H1 (cell line): Measurements from ENCODE around the gene LIG3. TPM values are rescaled to one million over a fixed set of nuclear protein-coding genes. Genes with fewer than 3 reads are reported as not detected.

Experiments used
- CTCF ChIA-PET: fragments of 300-600 bp; sonication (Branson Sonifier 250); formaldehyde crosslinking; loops from one replicate; lab custom pipeline; 2021; ENCODE audit not compliant: partially characterized antibody; lab: Charles Lee
- POLR2A ChIA-PET: fragments of 300-600 bp; sonication (Branson Sonifier 250); formaldehyde crosslinking; loops from one replicate; lab custom pipeline; 2021; ENCODE audit warnings: inconsistent platforms; ENCODE audit not compliant: partially characterized antibody; lab: Charles Lee
- DNase-seq, 2 experiments: peaks; one replicate each; pipeline versions ENCODE4 v3.0.0 to v3.0.0-alpha.2; 2010 to 2022; ENCODE audit warnings: low spot score in 2 of 2, low read depth in 1 of 2, mixed read lengths in 1 of 2
- FAIRE-seq: peaks from 2 replicates; lab custom pipeline; 2011; peaks lifted over from hg19 to GRCh38; lab: Jason Lieb, UNC
- H2AFZ ChIP-seq: 2 replicates; pipeline ENCODE4 v1.8.1; 2012; ENCODE audit warnings: low read length, inconsistent platforms
- H2AK5ac ChIP-seq: 2 replicates; pipeline ENCODE4 v1.6.1; 2013; ENCODE audit warnings: low read depth, low read length
- H2BK120ac ChIP-seq: replicated peaks from 2 replicates; pipeline ENCODE3; 2013; ENCODE audit warnings: low read depth, low read length, inconsistent platforms
- H2BK12ac ChIP-seq: 2 replicates; pipeline ENCODE4 v1.6.1; 2013; ENCODE audit warnings: low read depth, low read length
- H2BK15ac ChIP-seq: 2 replicates; pipeline ENCODE4 v1.6.1; 2013; ENCODE audit warnings: low read length
- H2BK20ac ChIP-seq: 2 replicates; pipeline ENCODE4 v1.6.1; 2013; ENCODE audit warnings: low read length
- H2BK5ac ChIP-seq: 2 replicates; pipeline ENCODE4 v1.6.1; 2013; ENCODE audit warnings: low read depth, low read length
- H3K14ac ChIP-seq: 2 replicates; pipeline ENCODE4 v1.6.1; 2013; ENCODE audit warnings: inconsistent platforms; ENCODE audit not compliant: insufficient read length
- H3K18ac ChIP-seq: 2 replicates; pipeline ENCODE4 v1.6.1; 2013; ENCODE audit warnings: low read length; ENCODE audit errors: extremely low read depth
- H3K23ac ChIP-seq: 2 replicates; pipeline ENCODE4 v1.6.1; 2013; ENCODE audit warnings: inconsistent platforms; ENCODE audit not compliant: insufficient read length
- H3K23me2 ChIP-seq: 2 replicates; pipeline ENCODE4 v1.6.1; 2013; ENCODE audit warnings: low read depth, low read length
- H3K27ac ChIP-seq: 2 replicates; pipeline ENCODE4 v1.6.1; 2011; ENCODE audit warnings: low read depth, low read length, inconsistent platforms
- H3K27me3 ChIP-seq, 4 experiments: replicated peaks in 1 of 4; 1 replicate in 1 of 4; 2 replicates in 3 of 4; pipeline versions ENCODE4 v1.6.1 to v1.8.1; 2011 to 2013; ENCODE audit warnings: low read length in 3 of 4, mild to moderate bottlenecking in 3 of 4, inconsistent platforms in 2 of 4, mixed read lengths in 2 of 4, moderate library complexity in 1 of 4; ENCODE audit not compliant: control insufficient read depth in 3 of 4, insufficient read depth in 3 of 4; ENCODE audit errors: extremely low read depth in 1 of 4
- H3K36me3 ChIP-seq, 4 experiments: 2 replicates each; pipeline versions ENCODE4 v1.6.1 to v1.8.1; 2011 to 2013; ENCODE audit warnings: mild to moderate bottlenecking in 4 of 4, low read length in 3 of 4, moderate library complexity in 2 of 4, control low read depth in 1 of 4, inconsistent platforms in 1 of 4; ENCODE audit not compliant: insufficient read depth in 4 of 4, control insufficient read depth in 2 of 4
- H3K4ac ChIP-seq: replicated peaks from 2 replicates; pipeline ENCODE3; 2013; ENCODE audit warnings: low read length, low read depth, mixed read lengths, inconsistent platforms; ENCODE audit not compliant: insufficient read length
- H3K4me1 ChIP-seq, 4 experiments: replicated peaks in 1 of 4; 1 replicate in 1 of 4; 2 replicates in 3 of 4; pipeline versions ENCODE4 v1.6.1 to v1.8.1; 2011 to 2013; ENCODE audit warnings: low read length in 3 of 4, inconsistent platforms in 2 of 4, mixed read lengths in 1 of 4; ENCODE audit not compliant: insufficient read depth in 4 of 4, control insufficient read depth in 3 of 4
- H3K4me2 ChIP-seq, 2 experiments: 2 replicates each; pipeline versions ENCODE4 v1.6.1 to v1.8.1; 2011 to 2013; ENCODE audit warnings: low read depth in 2 of 2, low read length in 2 of 2, control low read depth in 1 of 2, inconsistent platforms in 1 of 2, mild to moderate bottlenecking in 1 of 2; ENCODE audit not compliant: insufficient read depth in 1 of 2
- H3K4me3 ChIP-seq, 4 experiments: fragments of 200-600, 300-600 bp in 1 of 4; sonication (generic), shearing (Covaris generic), sonication (Bioruptor Twin) in 1 of 4; 2 replicates each; pipeline versions ENCODE4 v1.5.1 to v1.8.1; 2011 to 2016; ENCODE audit warnings: low read length in 4 of 4, low read depth in 3 of 4, control low read depth in 2 of 4, inconsistent platforms in 2 of 4, mild to moderate bottlenecking in 2 of 4, mixed read lengths in 1 of 4, moderate library complexity in 1 of 4; ENCODE audit not compliant: insufficient read depth in 2 of 4; ENCODE audit errors: extremely low read depth in 1 of 4
- H3K56ac ChIP-seq: replicated peaks from 2 replicates; pipeline ENCODE3; 2013; ENCODE audit warnings: low read depth, mild to moderate bottlenecking, mixed read lengths, low read length, inconsistent platforms; ENCODE audit not compliant: insufficient read length
- H3K79me1 ChIP-seq: 2 replicates; pipeline ENCODE4 v1.6.1; 2013; ENCODE audit warnings: low read depth, low read length, control low read depth
- H3K79me2 ChIP-seq, 2 experiments: 2 replicates each; pipeline versions ENCODE4 v1.6.1 to v1.8.1; 2012 to 2013; ENCODE audit warnings: low read length in 2 of 2, mild to moderate bottlenecking in 2 of 2, inconsistent platforms in 1 of 2; ENCODE audit not compliant: insufficient read depth in 2 of 2, control insufficient read depth in 1 of 2
- H3K9ac ChIP-seq, 4 experiments: replicated peaks in 1 of 4; 1 replicate in 1 of 4; 2 replicates in 3 of 4; pipeline versions ENCODE4 v1.6.1 to v1.8.1; 2011 to 2013; ENCODE audit warnings: low read depth in 3 of 4, low read length in 3 of 4, control low read depth in 2 of 4, mild to moderate bottlenecking in 2 of 4, moderate library complexity in 2 of 4, inconsistent platforms in 1 of 4; ENCODE audit errors: extremely low read depth in 1 of 4
- H3K9me3 ChIP-seq, 2 experiments: 2 replicates each; pipeline versions ENCODE4 v1.6.1 to v1.8.1; 2012 to 2013; ENCODE audit warnings: mild to moderate bottlenecking in 2 of 2, moderate library complexity in 2 of 2, control low read depth in 1 of 2, inconsistent platforms in 1 of 2, low read depth in 1 of 2, low read length in 1 of 2, mixed read lengths in 1 of 2; ENCODE audit not compliant: insufficient read depth in 2 of 2
- H4K20me1 ChIP-seq, 2 experiments: replicated peaks in 1 of 2; 2 replicates each; pipeline versions ENCODE3 to v1.8.1; 2011 to 2013; ENCODE audit warnings: inconsistent platforms in 2 of 2, low read length in 2 of 2, mild to moderate bottlenecking in 1 of 2; ENCODE audit not compliant: insufficient read depth in 2 of 2, control insufficient read depth in 1 of 2
- H4K5ac ChIP-seq: 2 replicates; pipeline ENCODE4 v1.6.1; 2013; ENCODE audit warnings: low read length, low read depth, mixed read lengths, inconsistent platforms; ENCODE audit not compliant: insufficient read length
- H4K8ac ChIP-seq: 2 replicates; pipeline ENCODE4 v1.8.0; 2013; ENCODE audit warnings: mild to moderate bottlenecking, moderate library complexity, low read length, inconsistent platforms; ENCODE audit not compliant: insufficient read depth; ENCODE audit errors: extremely low read depth
- H4K91ac ChIP-seq: replicated peaks from 2 replicates; pipeline ENCODE3; 2013; ENCODE audit warnings: low read length, mixed read lengths, inconsistent platforms; ENCODE audit not compliant: insufficient read length
- ASH2L ChIP-seq: fragments of 200-600, 300-600 bp; sonication (generic); IDR thresholded peaks from one replicate; pipeline ENCODE4 v1.7.1; 2017; ENCODE audit warnings: low read length
- BACH1 ChIP-seq: IDR thresholded peaks from 2 replicates; pipeline ENCODE4 v1.6.1; 2012; ENCODE audit warnings: low read length, improper control_type of control experiment
- CEBPB ChIP-seq: IDR thresholded peaks from 2 replicates; pipeline ENCODE4 v1.6.1; 2012; ENCODE audit warnings: low read depth, low read length
- CREB1 ChIP-seq: IDR thresholded peaks from 2 replicates; pipeline ENCODE4 v1.6.1; 2012; ENCODE audit warnings: inconsistent platforms
- EGR1 ChIP-seq: IDR thresholded peaks from 2 replicates; pipeline ENCODE4 v1.6.1; 2011; ENCODE audit warnings: low read depth, low read length, borderline replicate concordance
- EP300 ChIP-seq, 2 experiments: IDR thresholded peaks; 1 replicate in 1 of 2; 2 replicates in 1 of 2; pipeline ENCODE4 v1.6.1; 2011 to 2012; ENCODE audit warnings: low read depth in 2 of 2, low read length in 2 of 2, mild to moderate bottlenecking in 2 of 2, borderline replicate concordance in 1 of 2, inconsistent platforms in 1 of 2, moderate library complexity in 1 of 2
- GTF2F1 ChIP-seq: IDR thresholded peaks from 2 replicates; pipeline ENCODE4 v1.6.1; 2012; ENCODE audit warnings: low read depth, low read length, improper control_type of control experiment, borderline replicate concordance
- HDAC2 ChIP-seq, 2 experiments: fragments of 300-600 bp in 1 of 2; sonication (generic) in 1 of 2; IDR thresholded peaks; 2 replicates each; pipeline ENCODE4 v1.6.1; 2011 to 2012; ENCODE audit warnings: low read depth in 2 of 2, low read length in 2 of 2, mild to moderate bottlenecking in 2 of 2, moderate library complexity in 2 of 2, borderline replicate concordance in 1 of 2, inconsistent platforms in 1 of 2
- KDM5A ChIP-seq: fragments of 200-600 bp; IDR thresholded peaks from 2 replicates; pipeline ENCODE4 v1.7.1; 2012; ENCODE audit warnings: mild to moderate bottlenecking, low read length, inconsistent platforms, mixed read lengths
- RBBP5 ChIP-seq: IDR thresholded peaks from 2 replicates; pipeline ENCODE4 v1.7.1; 2012; ENCODE audit warnings: low read depth, mild to moderate bottlenecking, inconsistent platforms, low read length, moderate library complexity, borderline replicate concordance
- SIN3A ChIP-seq, 2 experiments: IDR thresholded peaks in 1 of 2; conservative IDR thresholded peaks in 1 of 2; 2 replicates each; pipeline ENCODE4 v1.6.1; 2011 to 2012; ENCODE audit warnings: low read length in 2 of 2, improper control_type of control experiment in 1 of 2, low read depth in 1 of 2, mild to moderate bottlenecking in 1 of 2
- WGBS, 2 experiments: shearing (Covaris generic) in 1 of 2; methylation state at CpG; one replicate each; pipeline versions ENCODE4 v1.1.6 to v1.1.7; 2013 to 2015; ENCODE audit warnings: low lambda C conversion rate in 2 of 2, mixed read lengths in 2 of 2, inconsistent platforms in 1 of 2, low coverage in 1 of 2, missing lambda C conversion rate in 1 of 2; ENCODE audit not compliant: insufficient replicate concordance in 2 of 2, insufficient coverage in 1 of 2, insufficient read length in 1 of 2; ENCODE audit errors: extremely low coverage in 1 of 2, missing lambda C conversion rate in 1 of 2; 5-methylcytosine and 5-hydroxymethylcytosine counted together
- polyA plus RNA-seq, 7 experiments: library from polyadenylated mRNA; depleted of rRNA in 3 of 7; stranded (reverse) in 5 of 7; unstranded in 2 of 7; fragments of >200 nt in 5 of 7; fragments of 200-250 nt in 2 of 7; gene quantifications; 1 replicate in 5 of 7; 2 replicates in 1 of 7; 4 replicates in 1 of 7; pipeline versions ENCODE4 v1.2.1 to v1.2.3, GENCODE V29; 2011 to 2013; ENCODE audit warnings: missing spikeins in 2 of 7, mixed read lengths in 2 of 7
- total RNA-seq: library from RNA; stranded (reverse); fragmentation: NEBNext Ultra II Directional; extraction: Animal tissue kit (Norgen Biotek cat#: 25700); gene quantifications from 2 replicates; pipeline ENCODE4 v1.2.1, GENCODE V29; 2021
- TF ChIP-seq, protein P1 (sequence below): IDR thresholded peaks from 2 replicates; pipeline ENCODE4 v1.6.1; 2011; ENCODE audit warnings: low read length, improper control_type of control experiment

LIG3 gene
- total and polyA plus RNA-seq, 2 of the 8 experiments (the other 6 are each of a cell fraction or from before 2014, with no cell fraction given) = 63.6 to 89.3 TPM

DNA sequence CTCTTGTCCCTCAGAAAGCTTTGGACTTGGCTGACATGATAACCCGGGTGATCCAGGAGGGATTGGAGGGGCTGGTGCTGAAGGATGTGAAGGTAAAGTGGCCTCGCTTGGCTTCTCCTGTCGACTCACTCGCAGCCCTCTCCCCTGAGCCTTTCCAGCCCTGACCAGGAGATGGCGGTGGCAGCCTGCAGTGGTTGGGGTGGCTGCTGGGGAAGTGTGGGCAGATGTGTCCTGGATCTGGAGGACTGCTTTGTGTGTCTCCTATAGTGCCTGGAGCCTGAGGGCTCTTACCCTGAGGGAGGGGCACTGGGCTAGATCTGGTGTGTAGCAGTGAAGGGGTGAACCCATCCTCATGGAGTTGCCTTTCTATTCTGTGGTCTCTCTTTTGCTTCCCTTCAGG is 17.9 kb downstream of the LIG3 start:
- Histone ChIP-seq H3K23me2 (no peaks in the 10 kb centered on the region), H2BK12ac (no peak overlapping the region), H3K4me2 (no peak overlapping the region), H3K9me3 (no peaks in the 10 kb centered on the region), H3K27me3 (no peaks in the 10 kb centered on the region), H3K27ac (no peak overlapping the region), H4K91ac (no peak overlapping the region), H3K4me3 (no peak overlapping the region), H3K4me1 (no peaks in the 10 kb centered on the region), H2BK120ac (no peak overlapping the region), H3K79me1 (no peaks in the 10 kb centered on the region), H2BK20ac (no peak overlapping the region), H3K9ac (no peak overlapping the region; a peak in 1 of 7 replicates), H2AK5ac (no peak overlapping the region), H3K56ac (no peak overlapping the region), H4K8ac (no peak overlapping the region), H4K5ac (no peak overlapping the region), H4K20me1 (peaks cover 7 to 10% of the 10 kb centered on the region in 2 experiments), H3K79me2 (no peaks in the 10 kb centered on the region), H3K36me3 (peaks cover 56 to 89% (median 84%) of the 10 kb centered on the region in 4 experiments), H2BK5ac (no peak overlapping the region), H3K18ac (no peak overlapping the region), H2BK15ac (no peak overlapping the region), H2AFZ (no peak overlapping the region), H3K23ac (no peak overlapping the region), H3K4ac (no peak overlapping the region), H3K14ac (no peak overlapping the region)
- FAIRE-seq (no peak), DNase-seq (peak; percentile 31 to 83)
- CTCF ChIA-PET = interaction anchor here (0.9 to 5.2 kb wide), 10 partner anchors 11 to 145 kb away, joined by 3 to 43 read pairs (median 3); partner anchors contain the start of gene RAD51D
- 81% methylated on average over 5 of the region's 5 CpGs; no CpG with 5 or more reads in 1 of the 2 experiments for WGBS, 2 experiments
- POLR2A ChIA-PET = no interaction called here
- TF ChIP-seq KDM5A (no peak), SIN3A (conservative IDR thresholded peaks at IDR 0.05 in 1 of 2, IDR thresholded peaks at IDR 0.05 in 1 of 2; ENCODE audit: low read depth in 1 of 2, low read length in 2 of 2) (0 out of 4 replicates have a peak, but pooled peaks of 1 of the 2 experiments have one; percentile 38), CEBPB (no peak), BACH1 (no peak), GTF2F1 (no peak), EGR1 (no peak), CREB1 (no peak), HDAC2 (IDR thresholded peaks at IDR 0.05; ENCODE audit: borderline replicate concordance in 1 of 2, low read depth in 2 of 2, low read length in 2 of 2) (no peak), ASH2L (no peak), RBBP5 (no peak), EP300 (IDR thresholded peaks at IDR 0.05; ENCODE audit: borderline replicate concordance in 1 of 2, low read depth in 2 of 2, low read length in 2 of 2) (no peak)
- TF ChIP-seq, protein P1, sequence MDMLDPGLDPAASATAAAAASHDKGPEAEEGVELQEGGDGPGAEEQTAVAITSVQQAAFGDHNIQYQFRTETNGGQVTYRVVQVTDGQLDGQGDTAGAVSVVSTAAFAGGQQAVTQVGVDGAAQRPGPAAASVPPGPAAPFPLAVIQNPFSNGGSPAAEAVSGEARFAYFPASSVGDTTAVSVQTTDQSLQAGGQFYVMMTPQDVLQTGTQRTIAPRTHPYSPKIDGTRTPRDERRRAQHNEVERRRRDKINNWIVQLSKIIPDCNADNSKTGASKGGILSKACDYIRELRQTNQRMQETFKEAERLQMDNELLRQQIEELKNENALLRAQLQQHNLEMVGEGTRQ = no peak
